LNCAP (cell line): ENCODE results near the gene PIP5KL1.

Experiments used
- CTCF ChIP-seq: fragments of 450-650 bp; IDR thresholded peaks from 2 replicates; pipeline ENCODE4 v1.5.1; 2017; ENCODE audit warnings: mild to moderate bottlenecking

The PIP5KL1 gene

GRCh38 chr9:127950513-127951289 is 20.1 kb upstream of the PIP5KL1 start:
- no peak for TF ChIP-seq CTCF

GRCh38 chr9:127949827-127950512 is 19.4 kb upstream of the PIP5KL1 start:
- TF ChIP-seq CTCF = no peak

- no peak for TF ChIP-seq CTCF
Measured at GRCh38 chr9:127947841-127948710, 17.5 kb upstream of the PIP5KL1 start.

- no peak for TF ChIP-seq CTCF
Measured at GRCh38 chr9:127946728-127947127, 16.2 kb upstream of the PIP5KL1 start.

- no peak for TF ChIP-seq CTCF
Measured at GRCh38 chr9:127945942-127946341, 15.4 kb upstream of the PIP5KL1 start.

GRCh38 chr9:127945338-127945737 is 14.8 kb upstream of the PIP5KL1 start:
- no peak for TF ChIP-seq CTCF

- TF ChIP-seq CTCF = no peak
Measured at GRCh38 chr9:127944586-127945218, 14.1 kb upstream of the PIP5KL1 start.
